Measurements from ENCODE around the gene HSD11B1.
A peak's percentile ranks its signal among the peaks of the same experiment; 100 is the strongest.

The HSD11B1 gene

DNA sequence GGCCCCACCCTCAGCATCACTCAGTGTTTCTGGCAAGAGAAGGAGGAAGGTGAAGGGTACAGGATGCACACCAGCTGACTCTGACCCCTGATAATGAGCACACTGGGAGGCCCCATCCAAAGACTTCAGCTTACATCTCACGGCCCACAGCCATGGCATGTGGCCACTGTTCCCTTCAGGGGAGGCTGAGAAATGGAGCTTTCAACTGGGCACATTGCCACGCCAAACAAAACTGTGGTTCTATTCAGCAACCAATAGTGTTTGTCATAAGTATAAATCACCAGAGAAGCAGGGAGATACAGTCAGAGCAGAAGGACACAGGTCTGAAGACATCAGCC is 38.5 kb downstream of the HSD11B1 start:
- TF ChIP-seq, protein P1, sequence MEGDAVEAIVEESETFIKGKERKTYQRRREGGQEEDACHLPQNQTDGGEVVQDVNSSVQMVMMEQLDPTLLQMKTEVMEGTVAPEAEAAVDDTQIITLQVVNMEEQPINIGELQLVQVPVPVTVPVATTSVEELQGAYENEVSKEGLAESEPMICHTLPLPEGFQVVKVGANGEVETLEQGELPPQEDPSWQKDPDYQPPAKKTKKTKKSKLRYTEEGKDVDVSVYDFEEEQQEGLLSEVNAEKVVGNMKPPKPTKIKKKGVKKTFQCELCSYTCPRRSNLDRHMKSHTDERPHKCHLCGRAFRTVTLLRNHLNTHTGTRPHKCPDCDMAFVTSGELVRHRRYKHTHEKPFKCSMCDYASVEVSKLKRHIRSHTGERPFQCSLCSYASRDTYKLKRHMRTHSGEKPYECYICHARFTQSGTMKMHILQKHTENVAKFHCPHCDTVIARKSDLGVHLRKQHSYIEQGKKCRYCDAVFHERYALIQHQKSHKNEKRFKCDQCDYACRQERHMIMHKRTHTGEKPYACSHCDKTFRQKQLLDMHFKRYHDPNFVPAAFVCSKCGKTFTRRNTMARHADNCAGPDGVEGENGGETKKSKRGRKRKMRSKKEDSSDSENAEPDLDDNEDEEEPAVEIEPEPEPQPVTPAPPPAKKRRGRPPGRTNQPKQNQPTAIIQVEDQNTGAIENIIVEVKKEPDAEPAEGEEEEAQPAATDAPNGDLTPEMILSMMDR (conservative IDR thresholded peaks at IDR 0.05; ENCODE audit: low read depth, low read length), result no peak
- H3K4me2 ChIP-seq, result no peak overlapping the region
- H3K27me3 ChIP-seq (ENCODE audit: insufficient read depth, low read depth), result no peaks in the 10 kb centered on the region
- H2AFZ ChIP-seq (ENCODE audit: low read depth), result no peak overlapping the region
- peaks cover 8% of the 10 kb centered on the region for H3K4me1 ChIP-seq (ENCODE audit: low read depth, poor library complexity, severe bottlenecking)
- H4K20me1 ChIP-seq (ENCODE audit: insufficient read depth), result no peaks in the 10 kb centered on the region
- H3K79me2 ChIP-seq (ENCODE audit: insufficient read depth, low read depth), result no peaks in the 10 kb centered on the region
- no peak overlapping the region for H3K9ac ChIP-seq
- no peaks in the 10 kb centered on the region for H3K36me3 ChIP-seq (ENCODE audit: insufficient read depth)
- H3K4me3 ChIP-seq (IDR thresholded peaks at IDR 0.05; ENCODE audit: insufficient read depth, low read depth, low read length), result no peak overlapping the region
- no peak overlapping the region for H3K27ac ChIP-seq

DNA sequence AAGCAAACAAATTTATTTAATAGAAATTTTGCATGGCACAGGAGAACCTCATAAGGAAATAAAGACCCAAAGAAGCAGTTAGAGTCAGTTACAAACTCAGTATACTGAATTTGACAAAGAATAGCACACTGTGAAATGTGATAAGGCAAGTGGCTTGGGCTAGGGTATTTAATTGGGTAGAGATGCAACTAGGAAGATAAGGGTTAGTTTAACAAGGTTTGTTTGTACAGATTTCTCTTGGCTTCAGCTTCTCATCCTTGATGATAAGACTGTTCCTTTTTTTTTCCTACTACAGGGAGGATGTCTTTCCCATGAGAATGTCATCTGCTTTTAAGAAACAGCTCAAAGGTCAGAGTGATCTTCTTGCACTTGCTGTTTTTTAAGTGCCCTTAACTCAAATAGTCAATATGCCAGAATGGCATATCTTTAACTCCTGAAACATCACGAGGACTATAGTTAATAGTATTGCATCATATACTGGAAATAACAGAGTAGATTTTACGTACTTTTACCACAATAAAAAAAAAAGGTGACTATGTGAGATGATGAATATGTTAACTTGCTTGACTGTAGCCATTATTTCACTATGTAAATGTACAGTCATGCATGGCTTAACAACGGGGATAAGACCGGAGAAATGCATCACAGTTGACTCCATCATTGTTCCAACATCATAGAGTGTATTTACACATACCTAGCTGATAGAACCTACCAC is 42.0 kb downstream of the HSD11B1 start:
- no peak overlapping the region for H3K9ac ChIP-seq
- no peak overlapping the region for H3K4me2 ChIP-seq
- H3K36me3 ChIP-seq (ENCODE audit: insufficient read depth), result no peaks in the 10 kb centered on the region
- H3K4me1 ChIP-seq (ENCODE audit: low read depth, poor library complexity, severe bottlenecking), result peaks cover 39% of the 10 kb centered on the region
- TF ChIP-seq, protein P1 (conservative IDR thresholded peaks at IDR 0.05; ENCODE audit: low read depth, low read length), result no peak
- no peaks in the 10 kb centered on the region for H3K27me3 ChIP-seq (ENCODE audit: insufficient read depth, low read depth)
- no peak overlapping the region for H3K4me3 ChIP-seq (IDR thresholded peaks at IDR 0.05; ENCODE audit: insufficient read depth, low read depth, low read length)
- no peak overlapping the region for H3K27ac ChIP-seq
- no peaks in the 10 kb centered on the region for H3K79me2 ChIP-seq (ENCODE audit: insufficient read depth, low read depth)
- no peak overlapping the region for H2AFZ ChIP-seq (ENCODE audit: low read depth)
- no peaks in the 10 kb centered on the region for H4K20me1 ChIP-seq (ENCODE audit: insufficient read depth)

DNA sequence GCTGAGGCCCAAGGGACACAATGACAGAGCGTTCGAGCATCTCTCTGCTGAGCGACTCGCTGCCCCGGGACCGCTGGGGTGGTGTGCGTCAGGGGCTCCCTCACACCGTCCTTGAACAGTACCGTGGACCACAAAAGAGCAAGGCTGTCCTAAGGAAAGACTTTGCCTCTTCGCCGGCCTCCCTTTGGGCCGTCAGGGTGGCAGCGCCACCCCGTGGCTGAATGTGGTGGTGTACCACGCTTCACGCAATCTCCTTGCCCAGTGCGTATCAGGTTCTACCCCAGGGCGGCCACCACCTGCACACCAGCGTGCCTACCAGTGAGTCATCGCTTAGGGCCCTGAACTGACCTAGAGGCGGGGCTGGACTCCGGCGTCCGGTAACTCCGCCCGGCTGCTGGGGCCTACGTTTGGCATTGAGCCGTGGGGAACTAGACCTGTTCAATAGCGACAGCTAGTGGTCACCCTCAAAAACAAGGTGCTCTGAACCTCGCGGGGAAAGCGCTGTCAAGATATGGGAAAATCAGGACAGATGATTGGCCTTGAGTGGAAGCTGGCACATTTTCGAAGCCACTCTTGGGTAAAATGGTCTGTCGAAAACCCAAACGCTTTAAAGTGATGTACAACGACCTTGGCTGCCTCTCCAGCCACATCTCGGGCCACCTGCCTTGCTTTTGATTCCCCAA is 43.1 kb downstream of the HSD11B1 start:
- TF ChIP-seq, protein P1 (conservative IDR thresholded peaks at IDR 0.05; ENCODE audit: low read depth, low read length), result peak; percentile 98
- no peaks in the 10 kb centered on the region for H3K79me2 ChIP-seq (ENCODE audit: insufficient read depth, low read depth)
- no peaks in the 10 kb centered on the region for H4K20me1 ChIP-seq (ENCODE audit: insufficient read depth)
- H3K36me3 ChIP-seq (ENCODE audit: insufficient read depth), result no peaks in the 10 kb centered on the region
- H3K9ac ChIP-seq, result no peak overlapping the region
- peak overlapping the region; percentile 37 for H3K4me2 ChIP-seq
- no peaks in the 10 kb centered on the region for H3K27me3 ChIP-seq (ENCODE audit: insufficient read depth, low read depth)
- H2AFZ ChIP-seq (ENCODE audit: low read depth), result peak overlapping the region; percentile 74
- peaks cover 50% of the 10 kb centered on the region for H3K4me1 ChIP-seq (ENCODE audit: low read depth, poor library complexity, severe bottlenecking)
- no peak overlapping the region for H3K4me3 ChIP-seq (IDR thresholded peaks at IDR 0.05; ENCODE audit: insufficient read depth, low read depth, low read length)
- H3K27ac ChIP-seq, result no peak overlapping the region

DNA sequence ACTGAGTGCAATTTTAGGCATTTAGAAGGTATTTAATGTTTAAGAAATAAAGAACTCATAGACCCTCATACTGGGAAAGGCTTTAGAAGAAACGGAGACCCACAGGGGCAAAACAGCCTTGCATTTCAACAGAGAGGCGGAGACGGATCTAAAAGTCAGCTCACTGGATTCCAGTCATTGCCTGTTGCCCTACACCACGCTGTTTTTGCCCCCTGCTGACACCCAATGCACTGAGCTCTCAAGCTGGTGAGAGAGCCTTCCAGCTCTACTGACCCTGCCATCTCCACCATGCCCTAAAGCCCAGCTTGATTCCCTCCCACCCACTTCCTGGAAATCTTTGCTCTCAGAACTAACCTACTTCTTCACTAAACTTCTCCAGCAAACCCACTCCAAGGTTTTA is 44.0 kb downstream of the HSD11B1 start:
- Histone ChIP-seq H3K27me3 (ENCODE audit: insufficient read depth, low read depth) (no peaks in the 10 kb centered on the region), H3K4me1 (ENCODE audit: low read depth, poor library complexity, severe bottlenecking) (peaks cover 59% of the 10 kb centered on the region), H3K9ac (no peak overlapping the region), H3K79me2 (ENCODE audit: insufficient read depth, low read depth) (no peaks in the 10 kb centered on the region), H4K20me1 (ENCODE audit: insufficient read depth) (no peaks in the 10 kb centered on the region), H3K36me3 (ENCODE audit: insufficient read depth) (no peaks in the 10 kb centered on the region), H3K4me3 (IDR thresholded peaks at IDR 0.05; ENCODE audit: insufficient read depth, low read depth, low read length) (no peak overlapping the region), H3K27ac (no peak overlapping the region), H3K4me2 (peak overlapping the region; percentile 37), H2AFZ (ENCODE audit: low read depth) (0 out of 2 replicates have a peak overlapping the region, but pooled peaks have one; percentile 74)
- TF ChIP-seq, protein P1 (conservative IDR thresholded peaks at IDR 0.05; ENCODE audit: low read depth, low read length), result no peak

Measured in KMS-11 (cell line).